Ureter (tissue), 1 donor: ENCODE measurements around the gene UQCC2. TPM values are rescaled to one million over a fixed set of nuclear protein-coding genes. Genes with fewer than 3 reads are reported as not detected.
A peak's percentile ranks its signal among the peaks of the same experiment; 100 is the strongest.

Experiments used
- DNase-seq: peaks from one replicate; pipeline ENCODE4 v3.0.0-alpha.2; 2020; ENCODE audit warnings: low spot score
- total RNA-seq: library from RNA; stranded (reverse); gene quantifications from one replicate; pipeline ENCODE4 v1.2.4, GENCODE V29; 2023
- donor health status: DM: yes; HTN: yes; CAD: no.

UQCC2 gene
- total RNA-seq, 1 donor from 2014 or later, result 74.2 TPM

GRCh38 chr6:33725891-33726673 lies 14.6 kb upstream of the UQCC2 start:
- DNase-seq, result no peak

- no peak for DNase-seq
These were observed 13.7 kb upstream of the UQCC2 start for GRCh38 chr6:33725222-33725621.

GRCh38 chr6:33724102-33725023 lies 12.9 kb upstream of the UQCC2 start:
- DNase-seq, result no peak

GRCh38 chr6:33723371-33724085 lies 12.0 kb upstream of the UQCC2 start:
- DNase-seq, result no peak

- DNase-seq, result no peak
These were observed 10.7 kb upstream of the UQCC2 start for GRCh38 chr6:33722103-33722623.

GRCh38 chr6:33721508-33721907 lies 10.0 kb upstream of the UQCC2 start:
- DNase-seq, result no peak

GRCh38 chr6:33720998-33721397 lies 9.5 kb upstream of the UQCC2 start:
- no peak for DNase-seq

GRCh38 chr6:33719326-33719987 lies 8.0 kb upstream of the UQCC2 start:
- DNase-seq, result no peak

- DNase-seq, result no peak
These were observed 7.2 kb upstream of the UQCC2 start for GRCh38 chr6:33718713-33719112.

- DNase-seq, result peak; percentile 61
These were observed 6.5 kb upstream of the UQCC2 start for GRCh38 chr6:33717934-33718455.

- no peak for DNase-seq
These were observed 5.6 kb upstream of the UQCC2 start for GRCh38 chr6:33716890-33717632.

GRCh38 chr6:33716379-33716778 lies 4.9 kb upstream of the UQCC2 start:
- DNase-seq, result no peak

GRCh38 chr6:33714385-33715040 lies 3.0 kb upstream of the UQCC2 start:
- DNase-seq, result no peak

GRCh38 chr6:33713786-33714185 lies 2.3 kb upstream of the UQCC2 start:
- no peak for DNase-seq

- DNase-seq, result no peak
These were observed 1.4 kb upstream of the UQCC2 start for GRCh38 chr6:33712914-33713313.

- no peak for DNase-seq
These were observed 991 bp downstream of the UQCC2 start for GRCh38 chr6:33710296-33711121.

- no peak for DNase-seq
These were observed 1.8 kb downstream of the UQCC2 start for GRCh38 chr6:33709605-33710295.

GRCh38 chr6:33708516-33709204 lies 2.8 kb downstream of the UQCC2 start:
- DNase-seq, result no peak
